ENCODE measurements around the gene FAM161B.

DNA sequence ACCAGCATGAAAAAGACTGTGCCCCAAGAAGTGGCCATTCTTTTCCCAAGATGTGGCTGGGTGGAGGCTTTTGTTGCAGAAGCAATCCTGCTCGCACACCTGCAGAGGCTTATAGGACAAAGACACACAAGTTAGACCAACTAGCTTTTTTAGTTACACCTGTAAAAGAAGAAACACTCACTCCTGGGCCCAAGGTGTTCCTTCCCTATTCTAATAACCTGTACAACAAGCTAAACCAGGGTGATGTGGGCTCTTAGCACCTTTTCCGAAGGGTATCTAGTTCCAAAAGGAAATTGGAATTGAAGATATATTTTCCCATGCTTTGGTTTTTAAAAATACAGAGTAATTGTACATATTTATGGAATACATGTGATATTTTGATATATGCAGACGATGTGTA lies 38.2 kb upstream of the FAM161B start:
- TF ChIP-seq, protein P1, sequence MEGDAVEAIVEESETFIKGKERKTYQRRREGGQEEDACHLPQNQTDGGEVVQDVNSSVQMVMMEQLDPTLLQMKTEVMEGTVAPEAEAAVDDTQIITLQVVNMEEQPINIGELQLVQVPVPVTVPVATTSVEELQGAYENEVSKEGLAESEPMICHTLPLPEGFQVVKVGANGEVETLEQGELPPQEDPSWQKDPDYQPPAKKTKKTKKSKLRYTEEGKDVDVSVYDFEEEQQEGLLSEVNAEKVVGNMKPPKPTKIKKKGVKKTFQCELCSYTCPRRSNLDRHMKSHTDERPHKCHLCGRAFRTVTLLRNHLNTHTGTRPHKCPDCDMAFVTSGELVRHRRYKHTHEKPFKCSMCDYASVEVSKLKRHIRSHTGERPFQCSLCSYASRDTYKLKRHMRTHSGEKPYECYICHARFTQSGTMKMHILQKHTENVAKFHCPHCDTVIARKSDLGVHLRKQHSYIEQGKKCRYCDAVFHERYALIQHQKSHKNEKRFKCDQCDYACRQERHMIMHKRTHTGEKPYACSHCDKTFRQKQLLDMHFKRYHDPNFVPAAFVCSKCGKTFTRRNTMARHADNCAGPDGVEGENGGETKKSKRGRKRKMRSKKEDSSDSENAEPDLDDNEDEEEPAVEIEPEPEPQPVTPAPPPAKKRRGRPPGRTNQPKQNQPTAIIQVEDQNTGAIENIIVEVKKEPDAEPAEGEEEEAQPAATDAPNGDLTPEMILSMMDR (IDR thresholded peaks at IDR 0.05; ENCODE audit: poor library complexity) = no peak
- TF ChIP-seq EZH2 (IDR thresholded peaks at IDR 0.05; ENCODE audit: borderline replicate concordance) = no peak
- no peak for TF ChIP-seq EZH2phosphoT487 (IDR thresholded peaks at IDR 0.05; ENCODE audit: low read depth, severe bottlenecking, unreplicated experiment)

Measured in hepatocyte (in vitro differentiated cells).